HFFc6 (cell line): ENCODE results near the gene OR52N1. TPM values are rescaled to one million over a fixed set of nuclear protein-coding genes. Genes with fewer than 3 reads are reported as not detected.

Experiments used
- DNase-seq: peaks from one replicate; pipeline ENCODE4 v3.0.0-alpha.2; 2018
- H3K27ac Mint-ChIP-seq: 2 replicates; pipeline ENCODE4 v1.8.0; 2020; ENCODE audit warnings: mild to moderate bottlenecking, mixed read lengths
- H3K27me3 Mint-ChIP-seq: 2 replicates; pipeline ENCODE4 v1.8.0; 2021; ENCODE audit warnings: mild to moderate bottlenecking, moderate library complexity, mixed read lengths; ENCODE audit not compliant: insufficient read depth
- H3K36me3 Mint-ChIP-seq: 2 replicates; pipeline ENCODE4 v1.8.0; 2021; ENCODE audit warnings: low read depth, mixed read lengths
- H3K4me1 Mint-ChIP-seq: 2 replicates; pipeline ENCODE4 v1.8.0; 2020; ENCODE audit warnings: low read depth, mixed read lengths
- H3K4me3 Mint-ChIP-seq: 2 replicates; pipeline ENCODE4 v1.8.0; 2020; ENCODE audit warnings: mild to moderate bottlenecking, moderate library complexity, mixed read lengths
- H3K9me3 Mint-ChIP-seq: 2 replicates; pipeline ENCODE4 v1.8.0; 2020; ENCODE audit warnings: mild to moderate bottlenecking, mixed read lengths
- total RNA-seq, 6 experiments: library from RNA; stranded (reverse); fragmentation: NEBNext Ultra II Directional; extraction: Animal tissue kit (Norgen Biotek cat#: 25700); gene quantifications; 2 replicates in 1 of 6; 3 replicates in 5 of 6; pipeline ENCODE4 v1.2.3, GENCODE V29; 2021
- TF ChIP-seq, protein P1 (sequence below): fragments of 200-600 bp; sonication (generic); IDR thresholded peaks from 2 replicates; pipeline ENCODE4 v1.5.0; 2021; ENCODE audit warnings: antibody characterized with exemption, mild to moderate bottlenecking

OR52N1 gene
- total RNA-seq, 6 experiments from 2014 or later = not detected

DNA sequence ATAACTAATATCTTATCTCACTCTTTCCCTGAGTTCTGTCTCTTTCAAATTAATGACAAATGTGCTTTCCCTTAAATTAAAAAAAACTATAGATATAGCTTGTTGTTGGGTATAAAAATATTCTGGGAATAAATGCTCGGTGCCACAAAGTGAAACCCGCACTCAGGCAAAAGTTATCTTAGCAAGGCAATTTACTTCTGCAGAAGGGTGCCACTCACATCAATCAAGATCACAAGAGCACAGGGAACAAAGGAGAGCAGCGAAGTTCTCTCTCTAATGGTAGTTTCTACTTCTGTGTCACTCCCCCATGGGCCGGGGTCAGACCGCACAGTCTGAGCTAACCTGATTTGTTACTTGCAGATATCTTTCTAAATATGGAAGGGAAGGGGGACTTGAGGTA, 12.9 kb upstream of the OR52N1 start:
- H3K4me3 Mint-ChIP-seq = no peak overlapping the region

DNA sequence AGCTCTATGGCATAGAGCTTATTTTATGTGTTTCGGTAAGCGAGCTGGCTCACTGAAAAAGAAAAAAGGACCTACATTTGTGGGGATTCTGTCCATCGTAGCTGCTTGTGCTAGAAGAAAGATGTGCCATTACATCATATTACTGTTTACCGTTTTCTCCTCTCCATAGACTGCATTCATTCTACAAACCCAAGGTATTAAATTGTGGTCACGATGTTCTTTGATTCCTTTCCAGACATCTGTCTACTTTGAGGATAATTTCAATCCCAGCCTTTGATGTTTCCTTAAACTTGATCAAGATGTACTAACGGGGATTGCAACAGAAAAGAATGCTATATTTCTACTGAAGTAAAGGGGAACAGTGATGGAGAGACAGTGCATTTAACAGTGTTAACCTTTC, 5.5 kb upstream of the OR52N1 start:
- Mint-ChIP-seq H3K36me3 (no peaks in the 10 kb centered on the region), H3K4me1 (no peaks in the 10 kb centered on the region), H3K27ac (no peak overlapping the region), H3K4me3 (no peak overlapping the region), H3K9me3 (no peaks in the 10 kb centered on the region), H3K27me3 (no peaks in the 10 kb centered on the region)
- TF ChIP-seq, protein P1, sequence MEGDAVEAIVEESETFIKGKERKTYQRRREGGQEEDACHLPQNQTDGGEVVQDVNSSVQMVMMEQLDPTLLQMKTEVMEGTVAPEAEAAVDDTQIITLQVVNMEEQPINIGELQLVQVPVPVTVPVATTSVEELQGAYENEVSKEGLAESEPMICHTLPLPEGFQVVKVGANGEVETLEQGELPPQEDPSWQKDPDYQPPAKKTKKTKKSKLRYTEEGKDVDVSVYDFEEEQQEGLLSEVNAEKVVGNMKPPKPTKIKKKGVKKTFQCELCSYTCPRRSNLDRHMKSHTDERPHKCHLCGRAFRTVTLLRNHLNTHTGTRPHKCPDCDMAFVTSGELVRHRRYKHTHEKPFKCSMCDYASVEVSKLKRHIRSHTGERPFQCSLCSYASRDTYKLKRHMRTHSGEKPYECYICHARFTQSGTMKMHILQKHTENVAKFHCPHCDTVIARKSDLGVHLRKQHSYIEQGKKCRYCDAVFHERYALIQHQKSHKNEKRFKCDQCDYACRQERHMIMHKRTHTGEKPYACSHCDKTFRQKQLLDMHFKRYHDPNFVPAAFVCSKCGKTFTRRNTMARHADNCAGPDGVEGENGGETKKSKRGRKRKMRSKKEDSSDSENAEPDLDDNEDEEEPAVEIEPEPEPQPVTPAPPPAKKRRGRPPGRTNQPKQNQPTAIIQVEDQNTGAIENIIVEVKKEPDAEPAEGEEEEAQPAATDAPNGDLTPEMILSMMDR = no peak
- DNase-seq = no peak

More for the DNA sequence above, 12.9 kb upstream of the OR52N1 start:
- no peaks in the 10 kb centered on the region for H3K36me3 Mint-ChIP-seq
- no peaks in the 10 kb centered on the region; the same call in 1 of the 2 replicates for H3K9me3 Mint-ChIP-seq
- H3K27me3 Mint-ChIP-seq = peaks cover 25% of the 10 kb centered on the region
- H3K4me1 Mint-ChIP-seq = peaks cover 10% of the 10 kb centered on the region
- TF ChIP-seq, protein P1 = no peak
- DNase-seq = no peak
- H3K27ac Mint-ChIP-seq = no peak overlapping the region

DNA sequence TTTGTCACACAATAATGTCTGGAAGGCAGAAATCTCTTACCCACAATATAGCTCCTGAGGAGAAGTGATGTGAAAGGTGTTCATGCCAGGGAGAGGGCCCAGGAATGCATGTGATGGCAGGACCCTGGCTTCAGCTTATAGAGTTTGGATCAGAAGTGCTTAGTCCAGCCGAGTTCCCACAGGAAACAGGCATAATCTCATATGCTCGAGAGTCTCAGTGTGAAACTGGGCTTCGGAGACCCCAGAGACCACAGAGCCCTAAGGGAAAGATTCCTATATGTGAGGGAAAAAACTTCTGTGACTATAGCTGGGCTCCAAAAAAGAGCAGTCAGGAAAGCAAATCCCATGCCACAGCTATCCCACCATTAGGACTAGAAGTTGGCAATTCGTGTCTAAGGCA, 7.8 kb downstream of the OR52N1 start, which contains the start of gene OR52N5:
Gene OR52N5 (minus strand): TSS at position 101 of the 400 bp plus-strand sequence. CDS start 4,721 bp downstream, outside the sequence.
- TF ChIP-seq, protein P1 = no peak
- DNase-seq = no peak

DNA sequence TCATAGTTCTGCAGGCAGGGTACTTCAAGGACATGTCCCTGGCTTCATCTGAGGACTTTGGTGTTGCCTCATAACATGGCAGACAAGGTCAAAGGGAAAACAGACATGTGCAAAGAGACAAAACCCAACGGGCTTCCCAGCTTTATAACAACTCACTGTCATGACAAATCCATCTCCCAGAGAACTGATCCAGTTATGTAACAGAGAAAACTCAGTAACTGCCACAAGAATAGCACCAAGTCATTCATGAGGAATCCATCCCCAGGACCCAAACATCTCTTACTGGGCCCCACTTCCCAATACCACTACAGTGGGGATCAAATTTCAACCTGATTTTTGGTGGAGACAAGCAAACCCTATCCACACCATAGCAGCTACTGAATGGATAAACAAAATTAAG, 24.0 kb downstream of the OR52N1 start:
- H3K36me3 Mint-ChIP-seq = no peaks in the 10 kb centered on the region
- no peak for DNase-seq
- H3K27ac Mint-ChIP-seq = no peak overlapping the region
- H3K27me3 Mint-ChIP-seq = no peaks in the 10 kb centered on the region
- H3K4me1 Mint-ChIP-seq = no peaks in the 10 kb centered on the region
- no peaks in the 10 kb centered on the region for H3K9me3 Mint-ChIP-seq
- no peak overlapping the region for H3K4me3 Mint-ChIP-seq
- TF ChIP-seq, protein P1 = no peak

More for the DNA sequence above, 7.8 kb downstream of the OR52N1 start, which contains the start of gene OR52N5:
- Mint-ChIP-seq H3K27ac (no peak within 1 kb of the TSS), H3K9me3 (no peaks in the 10 kb centered on the region), H3K27me3 (peaks cover 4% of the 10 kb centered on the region), H3K36me3 (no peaks in the 10 kb centered on the region), H3K4me1 (no peaks in the 10 kb centered on the region), H3K4me3 (no peak within 1 kb of the TSS)

DNA sequence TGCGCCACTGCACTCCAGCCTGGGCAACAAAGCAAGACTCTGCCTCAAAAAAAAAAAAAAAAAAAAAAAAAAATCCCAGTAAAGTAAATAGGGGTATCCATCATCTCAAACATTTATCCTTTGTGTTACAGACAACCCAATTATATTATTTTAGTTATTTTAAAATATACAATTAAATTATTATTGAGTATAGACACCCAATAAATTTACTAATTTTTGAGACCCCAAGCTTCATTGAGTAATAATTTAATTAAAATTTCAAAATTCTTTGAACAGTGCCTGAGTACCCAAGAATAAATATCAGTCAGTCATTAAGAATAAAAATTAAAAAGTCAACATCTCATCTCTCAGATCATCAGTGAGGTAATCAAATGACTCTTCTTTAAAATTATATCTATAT, 37.1 kb downstream of the OR52N1 start, which contains the start of gene OR52N4:
Gene OR52N4 (plus strand): TSS at position 301 of the 400 bp plus-strand sequence. CDS start 498 bp downstream, outside the sequence.
- H3K36me3 Mint-ChIP-seq = no peaks in the 10 kb centered on the region
- H3K27ac Mint-ChIP-seq = no peak within 1 kb of the TSS
- no peak within 1 kb of the TSS for H3K4me3 Mint-ChIP-seq
- TF ChIP-seq, protein P1 = no peak
- H3K9me3 Mint-ChIP-seq = no peaks in the 10 kb centered on the region
- no peak for DNase-seq
- no peaks in the 10 kb centered on the region for H3K4me1 Mint-ChIP-seq
- H3K27me3 Mint-ChIP-seq = no peaks in the 10 kb centered on the region
